KMS-11 (cell line): ENCODE results near the gene TRAF7.

Experiments
- H2AFZ ChIP-seq: fragments of 200-600 bp; sonication (generic); 2 replicates; pipeline ENCODE4 v1.6.1; 2016; ENCODE audit warnings: antibody characterized with exemption, mixed run types, low read depth
- H3K27ac ChIP-seq: fragments of 200-600 bp; sonication (generic); 2 replicates; pipeline ENCODE4 v1.6.1; 2016; ENCODE audit warnings: mild to moderate bottlenecking, mixed run types
- H3K27me3 ChIP-seq: fragments of 200-600 bp; sonication (generic); 2 replicates; pipeline ENCODE4 v1.6.1; 2017; ENCODE audit warnings: mild to moderate bottlenecking, low read depth, mixed run types, moderate library complexity; ENCODE audit not compliant: insufficient read depth
- H3K36me3 ChIP-seq: fragments of 200-600 bp; sonication (generic); 2 replicates; pipeline ENCODE4 v1.6.1; 2017; ENCODE audit warnings: mild to moderate bottlenecking, mixed run types; ENCODE audit not compliant: insufficient read depth
- H3K4me1 ChIP-seq: fragments of 200-600 bp; sonication (generic); 2 replicates; pipeline ENCODE4 v1.6.1; 2016; ENCODE audit warnings: mild to moderate bottlenecking, low read depth, mixed run types; ENCODE audit not compliant: poor library complexity, severe bottlenecking
- H3K4me2 ChIP-seq: fragments of 200-600 bp; sonication (generic); 2 replicates; pipeline ENCODE4 v1.7.0; 2016; ENCODE audit warnings: mild to moderate bottlenecking, mixed run types
- H3K4me3 ChIP-seq: fragments of 200-600 bp; sonication (generic); IDR thresholded peaks from 2 replicates; pipeline ENCODE4 v1.6.1; 2017; ENCODE audit warnings: low read depth, low read length, mixed read lengths; ENCODE audit not compliant: insufficient read depth
- H3K79me2 ChIP-seq: fragments of 200-600 bp; sonication (generic); 2 replicates; pipeline ENCODE4 v1.6.1; 2016; ENCODE audit warnings: low read depth, mixed run types; ENCODE audit not compliant: insufficient read depth
- H3K9ac ChIP-seq: fragments of 200-600 bp; sonication (generic); 2 replicates; pipeline ENCODE4 v1.6.1; 2016; ENCODE audit warnings: mild to moderate bottlenecking, mixed run types
- H4K20me1 ChIP-seq: fragments of 200-600 bp; sonication (generic); 2 replicates; pipeline ENCODE4 v1.6.1; 2016; ENCODE audit warnings: mild to moderate bottlenecking, mixed run types; ENCODE audit not compliant: insufficient read depth
- TF ChIP-seq, protein P1 (sequence below): fragments of 200-600 bp; sonication (generic); conservative IDR thresholded peaks from 2 replicates; pipeline ENCODE4 v1.6.1; 2017; ENCODE audit warnings: low read depth, mild to moderate bottlenecking, antibody characterized with exemption, low read length, moderate library complexity, mixed read lengths

TRAF7 gene

GRCh38 chr16:2147981-2148671 lies 7.5 kb upstream of the TRAF7 start, which contains the start of gene RAB26:
Gene RAB26 (plus strand): TSS chr16:2148625. CDS start chr16:2148784, 159 bp downstream.
- H3K36me3 ChIP-seq: no peaks in the 10 kb centered on the region
- H3K4me1 ChIP-seq: peaks cover 46% of the 10 kb centered on the region
- H2AFZ ChIP-seq: peak within 1 kb of the TSS; percentile 64
- H3K79me2 ChIP-seq: peaks cover 4% of the 10 kb centered on the region
- H3K4me2 ChIP-seq: peak within 1 kb of the TSS; percentile 87
- peak within 1 kb of the TSS; percentile 41; the same call in 1 of the 2 replicates for H3K9ac ChIP-seq
- TF ChIP-seq, protein P1, sequence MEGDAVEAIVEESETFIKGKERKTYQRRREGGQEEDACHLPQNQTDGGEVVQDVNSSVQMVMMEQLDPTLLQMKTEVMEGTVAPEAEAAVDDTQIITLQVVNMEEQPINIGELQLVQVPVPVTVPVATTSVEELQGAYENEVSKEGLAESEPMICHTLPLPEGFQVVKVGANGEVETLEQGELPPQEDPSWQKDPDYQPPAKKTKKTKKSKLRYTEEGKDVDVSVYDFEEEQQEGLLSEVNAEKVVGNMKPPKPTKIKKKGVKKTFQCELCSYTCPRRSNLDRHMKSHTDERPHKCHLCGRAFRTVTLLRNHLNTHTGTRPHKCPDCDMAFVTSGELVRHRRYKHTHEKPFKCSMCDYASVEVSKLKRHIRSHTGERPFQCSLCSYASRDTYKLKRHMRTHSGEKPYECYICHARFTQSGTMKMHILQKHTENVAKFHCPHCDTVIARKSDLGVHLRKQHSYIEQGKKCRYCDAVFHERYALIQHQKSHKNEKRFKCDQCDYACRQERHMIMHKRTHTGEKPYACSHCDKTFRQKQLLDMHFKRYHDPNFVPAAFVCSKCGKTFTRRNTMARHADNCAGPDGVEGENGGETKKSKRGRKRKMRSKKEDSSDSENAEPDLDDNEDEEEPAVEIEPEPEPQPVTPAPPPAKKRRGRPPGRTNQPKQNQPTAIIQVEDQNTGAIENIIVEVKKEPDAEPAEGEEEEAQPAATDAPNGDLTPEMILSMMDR: no peak
- no peak within 1 kb of the TSS for H3K27ac ChIP-seq
- no peak within 1 kb of the TSS for H3K4me3 ChIP-seq
- H3K27me3 ChIP-seq: no peaks in the 10 kb centered on the region
- peaks cover 21% of the 10 kb centered on the region for H4K20me1 ChIP-seq

GRCh38 chr16:2148714-2149629 lies 6.6 kb upstream of the TRAF7 start:
- no peaks in the 10 kb centered on the region for H3K27me3 ChIP-seq
- no peak overlapping the region for H3K4me3 ChIP-seq
- peaks cover 30% of the 10 kb centered on the region for H4K20me1 ChIP-seq
- peak overlapping the region; percentile 87 for H3K4me2 ChIP-seq
- H3K4me1 ChIP-seq: peaks cover 53% of the 10 kb centered on the region
- peaks cover 13% of the 10 kb centered on the region for H3K79me2 ChIP-seq
- peak overlapping the region; percentile 41; the same call in 1 of the 2 replicates for H3K9ac ChIP-seq
- H3K36me3 ChIP-seq: peaks cover 4% of the 10 kb centered on the region; the same call in 1 of the 2 replicates
- H3K27ac ChIP-seq: no peak overlapping the region
- TF ChIP-seq, protein P1: no peak
- H2AFZ ChIP-seq: peak overlapping the region; percentile 49

- peaks cover 7% of the 10 kb centered on the region; the same call in 1 of the 2 replicates for H3K36me3 ChIP-seq
- H2AFZ ChIP-seq: no peak overlapping the region
- H3K79me2 ChIP-seq: peaks cover 21% of the 10 kb centered on the region
- no peak overlapping the region for H3K4me3 ChIP-seq
- TF ChIP-seq, protein P1: no peak
- H3K4me1 ChIP-seq: peaks cover 53% of the 10 kb centered on the region
- H4K20me1 ChIP-seq: peaks cover 33% of the 10 kb centered on the region
- H3K4me2 ChIP-seq: peak overlapping the region; percentile 87
- H3K27me3 ChIP-seq: no peaks in the 10 kb centered on the region
- no peak overlapping the region for H3K27ac ChIP-seq
- H3K9ac ChIP-seq: peak overlapping the region; percentile 6; the same call in 1 of the 2 replicates
These were observed 5.8 kb upstream of the TRAF7 start for GRCh38 chr16:2149630-2150417.
